ENCODE data around the gene SNX32. TPM values are rescaled to one million over a fixed set of nuclear protein-coding genes. Genes with fewer than 3 reads are reported as not detected.
"Not testable (repeated sequence)": the region's sequence is repeated elsewhere in the genome, so short reads cannot be mapped to it uniquely, and the experiment has no call there.

SNX32 gene
- total and polyA plus RNA-seq, 8 donors = 0.24 to 4.4 (median 2.7) TPM

GRCh38 chr11:65847746-65848145 lies 14.0 kb downstream of the SNX32 start:
- Histone ChIP-seq H3K27ac (no peak overlapping the region), H3K9me3 (no peaks in the 10 kb centered on the region), H3K36me3 (peaks cover 0 to 25% of the 10 kb centered on the region in 2 donors), H3K27me3 (no peaks in the 10 kb centered on the region), H3K4me1 (no peaks in the 10 kb centered on the region), H3K4me3 (no peak overlapping the region)
- no peak for TF ChIP-seq CTCF (IDR thresholded peaks at IDR 0.05)
- intact Hi-C loops (cut with DNase I) = no loop called here
- no peak for DNase-seq
- ATAC-seq = no peak

GRCh38 chr11:65848693-65849092 lies 14.9 kb downstream of the SNX32 start:
- H3K27me3 ChIP-seq; H3K27ac ChIP-seq; H3K4me1 ChIP-seq; DNase-seq; H3K4me3 ChIP-seq; H3K9me3 ChIP-seq; ATAC-seq; intact Hi-C loops (cut with DNase I): not testable (repeated sequence)
- H3K36me3 ChIP-seq = peaks cover 0 to 34% of the 10 kb centered on the region in 2 donors

DNA sequence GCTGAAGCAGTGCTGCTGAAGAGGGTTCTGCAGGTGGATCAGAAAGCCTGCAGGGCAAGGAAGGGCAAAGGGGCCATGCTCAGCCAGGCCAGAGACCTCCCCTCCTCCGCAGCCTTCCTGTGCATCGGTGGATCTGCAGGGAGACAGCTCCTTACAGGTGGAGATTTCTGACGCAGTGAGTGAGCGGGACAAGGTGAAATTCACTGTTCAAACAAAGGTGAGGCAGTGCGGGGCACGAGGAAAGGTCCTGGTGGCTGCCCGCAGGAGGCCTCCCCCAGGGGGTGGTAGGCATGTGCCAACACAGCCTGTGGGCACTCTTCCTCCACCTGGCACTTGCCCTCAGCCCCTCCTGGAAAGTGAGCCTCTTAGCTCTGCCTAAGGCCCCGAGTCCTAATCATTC lies 15.6 kb downstream of the SNX32 start:
- no peak for TF ChIP-seq CTCF (IDR thresholded peaks at IDR 0.05)
- H3K36me3 ChIP-seq = peaks cover 0 to 41% of the 10 kb centered on the region in 2 donors
- DNase-seq (no peak), ATAC-seq (no peak)
- H3K27me3 ChIP-seq = no peaks in the 10 kb centered on the region
- intact Hi-C loops (cut with DNase I) = no loop called here
- H3K27ac ChIP-seq = no peak overlapping the region
- H3K4me3 ChIP-seq = no peak overlapping the region
- H3K9me3 ChIP-seq = no peaks in the 10 kb centered on the region
- peaks cover 0 to 9% of the 10 kb centered on the region in 2 donors for H3K4me1 ChIP-seq

DNA sequence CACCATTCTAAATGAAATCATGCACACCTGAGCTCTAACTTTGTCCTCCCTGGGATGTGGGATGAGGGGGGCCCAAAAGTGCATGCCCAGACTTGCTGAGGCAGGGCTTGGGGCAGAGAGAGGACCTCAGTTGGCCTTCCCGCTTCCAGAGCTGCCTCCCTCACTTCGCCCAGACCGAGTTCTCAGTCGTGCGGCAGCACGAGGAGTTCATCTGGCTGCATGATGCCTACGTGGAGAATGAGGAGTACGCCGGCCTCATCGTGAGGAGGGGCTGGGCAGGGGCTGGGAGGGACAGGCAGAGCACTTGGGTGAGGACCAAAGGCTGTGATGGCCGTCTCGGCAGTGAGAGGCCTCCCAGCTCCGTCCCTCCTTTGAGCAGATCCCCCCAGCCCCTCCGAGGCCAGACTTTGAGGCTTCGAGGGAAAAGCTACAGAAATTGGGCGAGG lies 16.0 kb downstream of the SNX32 start:
- no peak for ATAC-seq
- H3K4me1 ChIP-seq = peaks cover 0 to 14% of the 10 kb centered on the region in 2 donors

DNA sequence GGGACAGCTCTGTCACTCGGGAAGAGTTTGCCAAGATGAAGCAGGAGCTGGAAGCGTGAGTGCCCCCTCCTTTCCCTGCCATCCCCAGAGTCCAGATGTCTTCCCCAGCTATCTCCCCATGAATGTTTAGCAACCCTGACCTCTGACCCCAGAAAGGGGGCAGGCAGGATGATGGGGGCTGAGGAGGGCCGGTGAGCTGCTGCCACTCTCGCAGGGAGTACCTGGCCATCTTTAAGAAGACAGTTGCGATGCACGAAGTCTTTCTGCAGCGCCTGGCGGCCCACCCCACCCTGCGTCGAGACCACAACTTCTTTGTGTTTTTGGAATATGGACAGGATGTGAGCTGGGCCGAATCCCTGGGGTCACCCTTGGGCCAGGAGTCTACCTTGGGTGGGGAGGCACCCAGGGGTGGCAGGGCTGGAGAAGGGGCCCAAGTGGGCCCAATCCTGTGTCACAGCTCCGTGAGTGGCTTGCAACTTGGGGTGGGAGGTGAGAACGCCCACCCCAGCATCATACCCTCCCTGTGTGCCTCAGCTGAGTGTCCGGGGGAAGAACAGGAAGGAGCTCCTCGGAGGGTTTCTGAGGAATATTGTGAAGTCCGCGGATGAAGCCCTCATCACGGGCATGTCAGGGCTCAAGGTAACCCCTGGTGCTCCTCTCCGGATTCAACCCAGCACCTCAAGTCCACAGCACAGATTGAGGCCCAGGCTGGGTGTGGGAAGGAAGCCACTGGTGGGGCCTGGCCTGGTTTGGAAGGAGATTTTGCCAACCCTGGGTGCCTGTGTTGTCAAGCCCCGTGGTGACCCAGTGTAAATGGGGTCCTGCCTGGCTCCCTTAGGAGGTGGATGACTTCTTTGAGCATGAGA lies 16.7 kb downstream of the SNX32 start:
- Histone ChIP-seq H3K27ac (no peak overlapping the region), H3K4me1 (peaks cover 0 to 20% of the 10 kb centered on the region in 2 donors), H3K36me3 (peaks cover 6 to 52% of the 10 kb centered on the region in 2 donors), H3K27me3 (no peaks in the 10 kb centered on the region), H3K9me3 (no peaks in the 10 kb centered on the region), H3K4me3 (no peak overlapping the region)
- no peak for ATAC-seq
- DNase-seq = no peak
- TF ChIP-seq CTCF (IDR thresholded peaks at IDR 0.05) = no peak
- intact Hi-C loops (cut with DNase I) = no loop called here

More for the DNA sequence above, 16.0 kb downstream of the SNX32 start:
- TF ChIP-seq CTCF (IDR thresholded peaks at IDR 0.05) = no peak
- Histone ChIP-seq H3K36me3 (peaks cover 0 to 45% of the 10 kb centered on the region in 2 donors), H3K4me3 (no peak overlapping the region), H3K27me3 (no peaks in the 10 kb centered on the region), H3K9me3 (no peaks in the 10 kb centered on the region), H3K27ac (no peak overlapping the region)
- no peak for DNase-seq
- intact Hi-C loops (cut with DNase I) = no loop called here

Measured in left lung (tissue), 10 donors.